Tibial nerve (tissue), 4 donors: ENCODE measurements around the gene PLPPR1. TPM values are rescaled to one million over a fixed set of nuclear protein-coding genes. Genes with fewer than 3 reads are reported as not detected.

Experiments used
- DNase-seq, 2 donors: peaks; one replicate each; pipeline ENCODE4 v3.0.0-alpha.2; 2019; ENCODE audit warnings: low spot score in 2 of 2
- H3K27ac ChIP-seq, 4 donors: fragments of 200-600 bp; sonication (generic) in 3 of 4; one replicate each; pipeline ENCODE4 v1.5.1; 2017 to 2019; ENCODE audit warnings: mild to moderate bottlenecking in 1 of 4
- H3K27me3 ChIP-seq, 2 donors: fragments of 200-600 bp; sonication (generic) in 1 of 2; one replicate each; pipeline versions ENCODE4 v1.5.1 to v1.6.0; 2017 to 2019
- H3K36me3 ChIP-seq, 3 donors: fragments of 200-600 bp; sonication (generic); one replicate each; pipeline ENCODE4 v1.5.1; 2018 to 2019
- H3K4me1 ChIP-seq, 4 donors: fragments of 200-600 bp; sonication (generic) in 3 of 4; one replicate each; pipeline ENCODE4 v1.5.1; 2017 to 2019
- H3K4me3 ChIP-seq, 4 donors: fragments of 200-600 bp; sonication (generic) in 3 of 4; one replicate each; pipeline ENCODE4 v1.5.1; 2017 to 2019; ENCODE audit warnings: mild to moderate bottlenecking in 1 of 4, moderate library complexity in 1 of 4
- H3K9me3 ChIP-seq, 4 donors: fragments of 200-600 bp; sonication (generic) in 3 of 4; one replicate each; pipeline ENCODE4 v1.5.1; 2017 to 2019
- CTCF ChIP-seq, 5 experiments: fragments of 200-600 bp in 3 of 5; fragments of 450-650 bp in 2 of 5; sonication (generic) in 3 of 5; IDR thresholded peaks; one replicate each; pipeline ENCODE4 v1.5.1; 2016 to 2019; ENCODE audit warnings: antibody characterized with exemption in 5 of 5, mild to moderate bottlenecking in 3 of 5, moderate library complexity in 2 of 5
- EP300 ChIP-seq, 2 donors: sonication (generic); formaldehyde crosslinking; IDR thresholded peaks; one replicate each; pipeline ENCODE4 v1.6.1; 2017; ENCODE audit warnings: antibody characterized with exemption in 2 of 2, mild to moderate bottlenecking in 1 of 2
- POLR2A ChIP-seq, 2 donors: fragments of 450-650 bp; IDR thresholded peaks; one replicate each; pipeline ENCODE4 v1.6.1; 2017; ENCODE audit warnings: antibody characterized with exemption in 2 of 2, mild to moderate bottlenecking in 2 of 2, moderate library complexity in 2 of 2
- WGBS, 2 donors: methylation state at CpG; one replicate each; pipeline ENCODE4 v1.1.5; 2018; 5-methylcytosine and 5-hydroxymethylcytosine counted together
- total RNA-seq, 4 donors: library from RNA; depleted of rRNA; stranded (reverse); fragments of >200 nt; gene quantifications; one replicate each; pipeline ENCODE4 v1.1.0, GENCODE V29; 2016

Gene PLPPR1
- total RNA-seq, 4 donors from 2014 or later: 0.30 to 7.6 (median 2.5) TPM

- TF ChIP-seq POLR2A (IDR thresholded peaks at IDR 0.05) (no peak), EP300 (IDR thresholded peaks at IDR 0.05) (no peak), CTCF (IDR thresholded peaks at IDR 0.05) (no peak)
- DNase-seq: no peak
- WGBS, 2 donors: 58 to 69% methylated on average over 2 of the region's 2 CpGs
- Histone ChIP-seq H3K4me3 (no peak overlapping the region), H3K4me1 (no peaks in the 10 kb centered on the region), H3K27ac (no peak overlapping the region), H3K36me3 (no peaks in the 10 kb centered on the region), H3K27me3 (no peaks in the 10 kb centered on the region), H3K9me3 (no peaks in the 10 kb centered on the region)
These were observed 172.3 kb downstream of the PLPPR1 start for GRCh38 chr9:101200852-101201251.

- Histone ChIP-seq H3K27me3 (no peaks in the 10 kb centered on the region), H3K27ac (no peak overlapping the region), H3K4me3 (no peak overlapping the region), H3K4me1 (no peaks in the 10 kb centered on the region), H3K9me3 (no peaks in the 10 kb centered on the region), H3K36me3 (no peaks in the 10 kb centered on the region)
- 18 to 19% methylated on average over 2 of the region's 2 CpGs for WGBS, 2 donors
- no peak for DNase-seq
- TF ChIP-seq CTCF (IDR thresholded peaks at IDR 0.05): no peak
- TF ChIP-seq EP300 (IDR thresholded peaks at IDR 0.05): no peak
- no peak for TF ChIP-seq POLR2A (IDR thresholded peaks at IDR 0.05)
These were observed 173.1 kb downstream of the PLPPR1 start for GRCh38 chr9:101201630-101202029.

GRCh38 chr9:101209670-101210069, 181.1 kb downstream of the PLPPR1 start:
- no peak for DNase-seq
- Histone ChIP-seq H3K27me3 (no peaks in the 10 kb centered on the region), H3K36me3 (no peaks in the 10 kb centered on the region), H3K4me1 (no peaks in the 10 kb centered on the region), H3K4me3 (no peak overlapping the region), H3K9me3 (no peaks in the 10 kb centered on the region), H3K27ac (no peak overlapping the region)
- WGBS, 2 donors: 85 to 88% methylated on average over 4 of the region's 4 CpGs
- no peak for TF ChIP-seq CTCF (IDR thresholded peaks at IDR 0.05)
- no peak for TF ChIP-seq EP300 (IDR thresholded peaks at IDR 0.05)
- no peak for TF ChIP-seq POLR2A (IDR thresholded peaks at IDR 0.05)

- TF ChIP-seq EP300 (IDR thresholded peaks at IDR 0.05) (no peak), CTCF (IDR thresholded peaks at IDR 0.05) (no peak), POLR2A (IDR thresholded peaks at IDR 0.05) (no peak)
- Histone ChIP-seq H3K27ac (no peak overlapping the region), H3K27me3 (no peaks in the 10 kb centered on the region), H3K36me3 (no peaks in the 10 kb centered on the region), H3K4me1 (no peaks in the 10 kb centered on the region), H3K9me3 (no peaks in the 10 kb centered on the region), H3K4me3 (no peak overlapping the region)
- 64 to 79% methylated on average over 2 of the region's 2 CpGs for WGBS, 2 donors
- DNase-seq: no peak
These were observed 184.1 kb downstream of the PLPPR1 start for GRCh38 chr9:101212661-101213060.

- no peak overlapping the region for H3K27ac ChIP-seq
- TF ChIP-seq EP300 (IDR thresholded peaks at IDR 0.05): no peak
- TF ChIP-seq POLR2A (IDR thresholded peaks at IDR 0.05): no peak
- no peak for TF ChIP-seq CTCF (IDR thresholded peaks at IDR 0.05)
- WGBS, 2 donors: 78 to 79% methylated on average over 7 of the region's 7 CpGs
- H3K4me3 ChIP-seq: no peak overlapping the region
- no peaks in the 10 kb centered on the region for H3K36me3 ChIP-seq
- no peaks in the 10 kb centered on the region for H3K9me3 ChIP-seq
- DNase-seq: no peak
- no peaks in the 10 kb centered on the region for H3K4me1 ChIP-seq
- no peaks in the 10 kb centered on the region for H3K27me3 ChIP-seq
These were observed 190.5 kb downstream of the PLPPR1 start for GRCh38 chr9:101219030-101219429.
